GM21526 (cell line): Measurements from ENCODE around the gene CMTM7.

Experiments used
- ATAC-seq: cut with Tn5 transposase; IDR thresholded peaks from one replicate; pipeline ENCODE4 v1.9.1; 2021; ENCODE audit warnings: moderate library complexity; ENCODE audit not compliant: unreplicated experiment, low FRiP score

The CMTM7 gene

GRCh38 chr3:32391643-32392535 is at the start of gene CMTM7:
Gene CMTM7, plus strand, starts transcription at chr3:32391853. Its CDS starts 54 bp downstream, at chr3:32391907.
- peak; percentile 55 for ATAC-seq

- ATAC-seq = no peak
These were observed 44.1 kb upstream of the CMTM7 start for GRCh38 chr3:32347343-32348125.

DNA sequence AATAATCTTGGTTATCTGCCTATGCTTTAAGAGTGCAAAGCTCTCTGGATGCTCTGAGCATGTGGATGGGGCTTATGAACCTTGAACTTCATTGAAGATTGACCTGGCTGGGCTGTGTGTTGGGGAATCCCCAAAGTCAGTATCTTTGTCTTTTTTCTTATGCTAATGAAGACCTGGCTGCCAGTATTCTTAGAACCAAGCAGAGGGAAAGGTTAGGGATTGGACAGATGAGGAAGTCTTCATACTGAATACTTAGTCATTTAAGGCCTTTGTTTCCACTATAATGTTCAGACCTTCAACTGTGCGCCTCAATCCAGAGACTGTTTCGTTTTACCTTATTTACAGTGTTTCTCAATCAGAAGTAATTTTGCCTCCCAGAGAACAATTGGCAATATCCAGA is 42.5 kb upstream of the CMTM7 start:
- no peak for ATAC-seq

DNA sequence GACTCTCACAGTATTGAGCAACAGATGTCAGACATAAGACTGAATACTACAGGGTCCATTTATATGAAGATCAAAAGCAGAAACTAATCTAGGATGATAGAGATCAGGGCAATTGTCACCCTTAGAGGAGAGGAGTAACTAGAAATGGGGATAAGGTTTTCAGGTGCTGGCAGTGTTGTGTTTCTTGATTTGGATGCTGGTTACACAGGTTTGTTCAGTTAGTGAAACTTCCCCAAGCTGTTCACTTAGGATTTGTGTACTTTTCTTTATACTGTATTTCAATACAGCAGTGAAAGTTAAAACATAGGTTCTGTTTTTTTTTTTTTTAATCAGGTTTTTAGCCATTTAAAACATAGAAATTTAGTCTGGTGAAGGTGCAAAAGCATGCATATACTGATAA is 39.1 kb upstream of the CMTM7 start:
- no peak for ATAC-seq

DNA sequence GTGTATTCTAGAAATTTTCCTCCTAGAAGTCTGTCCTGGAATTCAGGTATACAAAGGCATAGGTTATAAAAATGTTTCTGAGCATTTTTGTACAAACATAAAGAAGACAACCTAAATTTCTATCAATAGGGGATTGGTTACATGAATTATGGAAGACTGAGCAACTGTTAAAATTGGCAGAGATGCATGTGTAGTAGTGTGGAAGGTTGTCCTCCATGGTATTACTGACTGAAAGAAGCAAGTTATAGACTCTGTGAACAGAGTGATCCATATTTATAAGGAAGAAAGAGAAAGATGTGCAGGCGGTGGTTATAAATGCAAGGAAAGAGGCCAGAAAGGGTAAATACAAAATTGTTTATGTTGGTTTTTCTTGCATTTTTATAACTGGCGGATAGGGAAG is 38.3 kb upstream of the CMTM7 start:
- no peak for ATAC-seq

DNA sequence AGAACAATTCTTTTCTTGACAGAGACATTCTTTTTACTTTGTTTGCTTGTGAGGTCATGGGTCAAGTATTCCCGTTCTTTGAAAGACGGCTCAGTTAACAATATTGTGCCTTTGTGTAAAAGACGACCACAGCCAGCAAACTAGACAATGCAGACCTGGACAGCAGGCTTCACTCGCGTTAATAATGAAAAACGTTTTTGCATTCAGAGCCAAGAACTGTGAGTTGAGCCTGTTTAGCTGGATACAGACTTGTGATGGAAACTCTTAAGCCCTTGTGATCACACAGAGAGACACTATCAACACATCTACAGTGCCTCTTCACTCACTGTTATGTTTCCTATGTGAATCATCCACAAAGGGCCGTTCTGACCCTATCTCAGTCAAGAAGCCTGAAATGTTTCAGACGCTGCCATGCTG is 37.3 kb upstream of the CMTM7 start:
- ATAC-seq = no peak

DNA sequence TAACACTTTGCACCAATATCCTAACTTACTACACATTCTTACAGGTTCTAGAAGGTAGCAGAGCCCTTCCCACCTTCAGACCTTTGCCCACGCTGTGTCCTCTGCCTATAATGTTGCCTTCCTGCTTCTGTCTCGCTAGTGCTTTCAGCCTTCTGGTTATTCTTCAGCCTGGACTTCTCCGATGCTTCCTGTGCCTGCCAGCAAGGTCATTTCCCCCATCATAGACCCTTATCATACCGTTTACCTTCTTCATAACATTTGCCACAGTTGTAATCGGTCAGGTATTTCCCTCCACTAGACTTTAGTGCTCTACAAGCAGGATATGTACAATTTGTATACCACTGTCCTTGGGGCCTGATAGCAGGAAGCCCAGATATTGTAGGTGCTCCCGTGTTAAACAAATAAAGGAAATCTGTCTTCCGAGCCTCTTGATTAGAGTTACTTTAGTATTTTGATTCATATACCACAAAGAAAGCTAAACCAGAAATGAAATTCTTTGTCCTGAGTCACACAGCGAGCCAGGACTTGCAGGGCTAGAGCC is 35.8 kb upstream of the CMTM7 start:
- ATAC-seq = no peak

DNA sequence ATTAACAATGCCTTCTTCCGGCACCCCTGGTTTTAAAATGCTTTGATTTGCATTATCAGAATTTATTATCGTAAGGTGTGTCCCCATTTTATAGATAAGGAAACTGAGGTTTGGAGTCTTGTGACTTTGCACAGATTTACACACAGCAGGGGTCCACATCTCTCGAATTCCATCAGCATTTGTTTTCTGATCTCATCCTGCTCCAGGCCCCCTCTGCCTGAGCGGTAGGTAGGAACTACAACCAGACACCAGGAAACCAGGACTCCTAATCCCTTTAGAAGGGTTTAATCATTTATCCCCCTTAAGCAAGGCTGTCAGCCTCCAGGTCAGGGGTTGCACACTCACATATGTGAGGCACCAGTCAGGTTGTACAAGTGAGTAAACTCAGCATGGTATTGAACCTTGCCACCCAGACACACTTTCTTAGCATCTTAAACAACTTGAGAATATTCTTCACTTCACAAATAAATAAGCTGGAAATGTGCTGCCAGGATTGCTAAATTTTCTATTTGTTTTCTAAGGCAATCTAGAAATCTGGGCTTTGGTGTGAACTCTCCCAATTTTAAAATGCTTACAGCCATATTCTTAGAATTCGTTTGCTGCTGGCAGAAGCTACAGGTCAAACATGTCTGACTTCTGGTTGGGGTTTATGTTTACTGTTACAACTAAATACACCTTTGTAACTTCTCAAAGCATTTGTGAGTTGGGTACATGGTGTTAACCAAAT is 31.7 kb upstream of the CMTM7 start:
- ATAC-seq = no peak

DNA sequence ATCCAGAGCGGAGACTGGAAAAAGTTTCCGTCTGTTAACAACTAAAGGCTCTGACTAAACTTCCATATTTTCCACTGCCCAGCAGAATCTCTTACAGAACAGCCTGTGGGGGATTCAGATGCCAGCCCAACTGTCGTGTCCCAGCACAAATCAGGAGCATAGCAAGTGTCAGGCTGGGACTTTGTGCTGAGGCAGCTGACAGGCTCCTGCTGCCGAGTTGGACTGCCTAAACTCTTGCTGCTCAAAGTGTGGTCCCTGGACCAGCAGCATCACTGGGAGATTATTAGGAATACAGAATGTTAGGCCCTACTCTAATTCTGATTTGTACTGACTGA is 31.2 kb upstream of the CMTM7 start:
- no peak for ATAC-seq

DNA sequence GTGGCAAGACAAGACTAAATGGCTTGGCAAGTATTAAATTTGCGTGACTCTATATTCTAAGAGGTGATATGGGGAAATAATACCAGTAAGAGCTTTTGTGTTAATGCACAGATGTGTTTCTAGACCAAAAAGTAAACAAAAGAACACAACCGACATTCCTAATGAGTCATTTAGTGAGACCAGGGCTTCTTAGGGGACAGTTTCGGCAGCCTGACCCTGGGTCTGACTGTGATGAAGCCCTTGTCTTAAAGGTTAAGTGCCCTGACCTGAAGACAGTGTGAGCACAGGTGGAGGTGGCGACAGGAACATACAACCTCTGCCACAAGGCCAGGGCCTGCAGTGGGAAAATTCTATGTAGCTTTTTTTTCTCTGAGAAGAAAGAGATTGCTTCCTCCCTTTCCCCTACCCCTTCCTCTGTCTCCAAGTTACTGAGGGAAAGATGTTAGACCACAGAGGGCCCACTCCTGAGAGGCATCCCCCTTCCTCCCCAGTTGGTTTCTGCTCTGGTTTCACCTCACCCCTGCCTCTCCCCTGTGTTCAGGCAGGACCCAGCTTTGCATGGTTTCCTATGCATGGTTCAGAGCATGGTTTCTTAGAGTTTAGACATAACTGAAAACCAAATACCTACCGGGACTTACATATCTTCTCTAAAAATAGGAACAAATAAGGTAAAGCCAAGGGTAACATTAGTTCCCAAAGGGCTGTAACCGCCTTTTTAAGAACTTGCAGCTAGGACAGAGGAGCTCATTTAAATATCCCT is 24.8 kb upstream of the CMTM7 start:
- ATAC-seq = no peak

DNA sequence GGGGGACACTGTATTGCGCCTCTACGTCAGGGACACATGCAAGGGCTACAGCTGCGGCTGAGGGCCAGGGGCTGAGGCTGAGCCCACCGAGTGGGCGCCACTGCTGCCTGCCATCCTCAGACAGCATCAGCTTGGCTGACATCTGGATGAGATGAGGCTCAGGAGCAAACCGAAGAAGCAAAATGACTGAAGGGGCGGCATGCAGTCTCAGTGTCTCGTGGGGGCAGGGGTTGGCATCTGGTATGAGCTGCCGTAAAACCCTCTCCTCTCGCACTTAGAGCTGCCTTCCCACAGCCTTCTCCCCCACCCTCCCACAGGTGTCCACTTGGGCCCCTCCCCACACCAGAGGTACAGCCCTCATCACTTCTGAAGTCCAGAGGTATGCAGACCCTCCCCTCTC is 24.2 kb upstream of the CMTM7 start:
- no peak for ATAC-seq

DNA sequence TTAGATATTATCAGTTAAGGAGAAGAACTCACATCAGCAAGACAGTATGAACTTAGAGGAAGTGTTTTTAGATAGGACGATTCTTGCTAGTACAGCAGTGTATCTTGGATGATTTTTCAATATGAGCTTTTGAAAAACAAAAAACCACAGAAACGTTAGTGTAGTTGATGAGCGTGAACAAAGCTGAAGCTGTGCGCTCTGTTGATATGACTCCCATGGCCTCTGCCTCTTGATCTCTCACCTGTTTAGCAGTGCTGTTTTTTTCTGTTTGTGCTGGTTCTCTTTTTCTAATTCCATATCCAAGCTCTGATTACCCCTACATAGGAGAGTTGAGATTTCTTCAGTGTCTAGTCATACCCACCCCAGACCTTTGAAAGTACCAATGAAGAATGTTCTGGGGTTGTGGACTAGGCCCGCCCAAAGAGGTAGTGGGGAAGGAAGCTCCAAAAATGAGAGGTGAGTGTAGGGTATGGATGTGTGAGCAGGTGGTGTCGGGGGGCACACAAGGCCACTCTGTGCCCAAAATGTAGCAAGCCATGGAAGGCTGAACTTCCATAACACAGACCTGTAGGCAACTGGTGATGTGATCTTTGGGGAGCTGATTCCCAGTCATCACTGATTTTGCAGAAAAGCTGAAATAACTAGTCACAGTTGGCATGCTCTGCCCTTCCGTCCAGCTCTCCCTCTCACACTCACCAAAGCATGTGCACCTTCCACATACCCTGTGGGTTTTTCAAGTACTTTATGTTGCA is 20.0 kb upstream of the CMTM7 start:
- no peak for ATAC-seq

DNA sequence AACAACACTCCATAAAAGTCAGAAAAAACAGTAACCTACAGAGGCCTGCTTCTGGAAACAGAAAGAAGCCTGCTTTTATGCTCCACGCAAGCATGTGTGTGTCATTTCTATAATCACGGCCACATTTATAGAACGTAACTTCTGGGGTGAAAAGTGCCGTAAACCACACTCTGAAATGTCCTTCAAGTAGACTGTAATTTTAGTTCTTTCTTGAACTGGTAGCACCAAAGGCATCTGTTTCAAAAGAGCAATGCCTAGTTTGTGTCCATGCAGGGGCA is 19.5 kb upstream of the CMTM7 start:
- ATAC-seq = no peak

DNA sequence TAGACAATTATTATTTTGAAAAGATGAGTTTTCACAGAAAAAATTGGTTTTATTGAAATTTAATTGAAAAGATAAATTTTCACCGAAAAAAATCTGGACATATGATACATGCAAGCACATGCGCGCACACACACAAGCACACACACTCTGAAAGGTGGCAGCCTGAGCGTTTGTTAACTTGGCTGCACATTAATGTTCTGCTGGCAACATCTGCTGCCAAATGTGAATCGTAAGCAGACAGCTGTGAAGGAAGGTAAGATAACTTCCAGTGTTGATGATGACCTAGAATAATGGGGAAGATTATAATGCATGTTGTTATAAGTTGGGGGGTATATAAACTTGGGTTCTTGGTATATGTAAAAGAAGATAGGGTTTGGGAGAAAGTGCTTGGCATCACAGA is 18.4 kb upstream of the CMTM7 start:
- no peak for ATAC-seq

- no peak for ATAC-seq
These were observed 17.8 kb upstream of the CMTM7 start for GRCh38 chr3:32373844-32374243.

- ATAC-seq = peak; percentile 75
These were observed 16.7 kb upstream of the CMTM7 start for GRCh38 chr3:32374788-32375595.

DNA sequence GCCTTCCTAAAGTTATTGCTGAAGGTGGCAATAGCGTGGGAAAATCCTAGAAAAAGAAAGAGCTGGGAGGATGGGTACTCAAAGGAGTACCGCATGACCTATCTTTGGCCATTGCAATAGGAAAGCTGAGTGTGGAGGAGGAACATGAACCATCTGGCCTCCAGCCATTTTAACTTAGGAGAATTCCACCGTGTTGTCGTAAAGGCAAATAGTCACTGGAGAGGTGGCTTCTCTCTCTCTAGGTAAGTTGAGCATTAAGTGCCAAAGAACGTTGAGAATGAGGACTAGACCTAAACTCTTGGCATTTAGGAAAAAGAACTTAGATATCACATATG is 16.1 kb upstream of the CMTM7 start:
- no peak for ATAC-seq

DNA sequence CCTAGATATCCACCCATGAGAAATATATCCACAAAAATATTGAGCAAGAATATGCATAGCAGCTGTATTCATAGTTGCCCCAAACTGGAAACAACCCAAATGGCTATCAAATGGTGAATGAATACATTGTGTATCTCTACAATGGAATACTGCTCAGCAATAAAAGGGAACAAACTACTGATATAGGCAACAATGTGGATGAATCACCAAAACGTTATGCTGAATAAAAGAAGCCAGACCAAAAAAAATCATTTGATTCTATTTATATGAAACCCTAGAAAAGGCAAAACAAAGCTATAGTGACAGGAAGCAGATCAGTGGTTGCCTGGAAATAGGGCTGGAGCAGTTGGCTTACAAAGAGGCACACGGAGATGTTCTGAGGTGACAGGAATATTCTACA is 15.5 kb upstream of the CMTM7 start:
- ATAC-seq = no peak

GRCh38 chr3:32379831-32380500 is 11.7 kb upstream of the CMTM7 start:
- ATAC-seq = no peak
